ENCODE data around the gene LKAAEAR1. TPM values are rescaled to one million over a fixed set of nuclear protein-coding genes. Genes with fewer than 3 reads are reported as not detected.

The LKAAEAR1 gene
- total and polyA plus RNA-seq, 12 donors: 0.12 TPM; not detected in 11

DNA sequence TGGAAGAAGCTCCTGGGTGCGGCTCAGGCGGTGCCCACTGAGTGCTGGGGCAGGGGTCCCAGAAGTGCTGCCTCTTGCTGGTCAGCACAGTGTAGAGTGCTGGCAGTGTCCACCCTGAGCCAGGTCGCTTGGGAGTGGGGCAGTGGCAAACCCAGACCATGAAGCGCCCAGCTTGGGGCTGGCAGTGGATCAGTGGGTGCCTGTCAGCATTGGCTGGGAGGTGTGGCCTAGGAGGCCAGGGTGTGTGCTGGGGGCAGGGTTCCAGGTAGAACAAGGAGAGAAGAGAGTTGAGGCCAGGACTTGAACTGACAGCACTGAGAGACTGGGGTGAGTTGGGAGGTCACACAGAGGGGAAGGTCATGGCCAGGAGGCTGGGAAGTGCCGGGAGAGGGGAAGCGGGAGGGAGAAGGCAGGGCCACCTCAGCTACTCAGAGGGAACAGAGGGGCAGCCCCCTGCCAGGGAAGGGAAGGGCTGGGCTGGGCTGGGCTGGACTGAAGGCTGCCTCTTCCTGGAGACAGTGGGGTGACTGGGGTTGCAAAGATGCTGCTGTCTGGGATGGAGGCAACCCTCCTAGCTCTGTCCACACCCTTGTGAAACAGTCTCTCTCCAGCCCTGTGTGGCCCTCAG is 17.1 kb downstream of the LKAAEAR1 start:
- Histone ChIP-seq H3K9me3 (no peaks in the 10 kb centered on the region), H3K36me3 (peaks cover 0 to 22% (median 0%) of the 10 kb centered on the region in 9 donors), H3K27ac (no peak overlapping the region), H3K4me1 (peaks cover 5 to 45% (median 24%) of the 10 kb centered on the region in 9 donors), H3K27me3 (no peaks in the 10 kb centered on the region), H3K4me3 (no peak overlapping the region)
- WGBS, 2 donors: 71 to 77% methylated on average over 6 of the region's 6 CpGs
- intact Hi-C loops (cut with DNase I): loop anchor here in 1 of 10 donors (5.0 kb wide), 1 partner anchor 85 kb away; the partner anchor contains the start of gene PRPF6
- ATAC-seq: no peak
- no peak for DNase-seq
- TF ChIP-seq, protein P1, sequence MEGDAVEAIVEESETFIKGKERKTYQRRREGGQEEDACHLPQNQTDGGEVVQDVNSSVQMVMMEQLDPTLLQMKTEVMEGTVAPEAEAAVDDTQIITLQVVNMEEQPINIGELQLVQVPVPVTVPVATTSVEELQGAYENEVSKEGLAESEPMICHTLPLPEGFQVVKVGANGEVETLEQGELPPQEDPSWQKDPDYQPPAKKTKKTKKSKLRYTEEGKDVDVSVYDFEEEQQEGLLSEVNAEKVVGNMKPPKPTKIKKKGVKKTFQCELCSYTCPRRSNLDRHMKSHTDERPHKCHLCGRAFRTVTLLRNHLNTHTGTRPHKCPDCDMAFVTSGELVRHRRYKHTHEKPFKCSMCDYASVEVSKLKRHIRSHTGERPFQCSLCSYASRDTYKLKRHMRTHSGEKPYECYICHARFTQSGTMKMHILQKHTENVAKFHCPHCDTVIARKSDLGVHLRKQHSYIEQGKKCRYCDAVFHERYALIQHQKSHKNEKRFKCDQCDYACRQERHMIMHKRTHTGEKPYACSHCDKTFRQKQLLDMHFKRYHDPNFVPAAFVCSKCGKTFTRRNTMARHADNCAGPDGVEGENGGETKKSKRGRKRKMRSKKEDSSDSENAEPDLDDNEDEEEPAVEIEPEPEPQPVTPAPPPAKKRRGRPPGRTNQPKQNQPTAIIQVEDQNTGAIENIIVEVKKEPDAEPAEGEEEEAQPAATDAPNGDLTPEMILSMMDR (IDR thresholded peaks at IDR 0.05): no peak

DNA sequence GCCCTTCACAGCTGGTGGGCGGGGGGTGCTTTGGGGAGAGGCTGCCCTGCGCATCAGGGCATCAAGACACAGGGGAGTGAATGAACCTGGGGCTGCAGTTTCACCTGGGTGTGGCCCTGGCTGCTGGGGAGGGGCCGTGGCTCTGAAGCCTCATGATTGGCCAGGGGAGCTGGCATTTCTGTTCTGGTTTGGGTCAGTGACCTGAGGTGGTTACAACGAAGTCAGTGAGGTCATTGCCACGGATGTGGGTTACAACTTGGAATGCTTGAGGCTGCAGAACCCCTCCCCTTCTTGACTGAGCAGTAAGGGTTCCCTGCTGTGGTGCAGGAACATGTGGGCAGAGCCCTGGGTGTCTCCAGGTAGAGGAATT is 18.2 kb downstream of the LKAAEAR1 start:
- intact Hi-C loops (cut with DNase I): loop anchor here in 1 of 10 donors (5.0 kb wide), 1 partner anchor 84 kb away; the partner anchor contains the start of gene PRPF6
- DNase-seq: no peak
- TF ChIP-seq, protein P1 (IDR thresholded peaks at IDR 0.05): no peak

DNA sequence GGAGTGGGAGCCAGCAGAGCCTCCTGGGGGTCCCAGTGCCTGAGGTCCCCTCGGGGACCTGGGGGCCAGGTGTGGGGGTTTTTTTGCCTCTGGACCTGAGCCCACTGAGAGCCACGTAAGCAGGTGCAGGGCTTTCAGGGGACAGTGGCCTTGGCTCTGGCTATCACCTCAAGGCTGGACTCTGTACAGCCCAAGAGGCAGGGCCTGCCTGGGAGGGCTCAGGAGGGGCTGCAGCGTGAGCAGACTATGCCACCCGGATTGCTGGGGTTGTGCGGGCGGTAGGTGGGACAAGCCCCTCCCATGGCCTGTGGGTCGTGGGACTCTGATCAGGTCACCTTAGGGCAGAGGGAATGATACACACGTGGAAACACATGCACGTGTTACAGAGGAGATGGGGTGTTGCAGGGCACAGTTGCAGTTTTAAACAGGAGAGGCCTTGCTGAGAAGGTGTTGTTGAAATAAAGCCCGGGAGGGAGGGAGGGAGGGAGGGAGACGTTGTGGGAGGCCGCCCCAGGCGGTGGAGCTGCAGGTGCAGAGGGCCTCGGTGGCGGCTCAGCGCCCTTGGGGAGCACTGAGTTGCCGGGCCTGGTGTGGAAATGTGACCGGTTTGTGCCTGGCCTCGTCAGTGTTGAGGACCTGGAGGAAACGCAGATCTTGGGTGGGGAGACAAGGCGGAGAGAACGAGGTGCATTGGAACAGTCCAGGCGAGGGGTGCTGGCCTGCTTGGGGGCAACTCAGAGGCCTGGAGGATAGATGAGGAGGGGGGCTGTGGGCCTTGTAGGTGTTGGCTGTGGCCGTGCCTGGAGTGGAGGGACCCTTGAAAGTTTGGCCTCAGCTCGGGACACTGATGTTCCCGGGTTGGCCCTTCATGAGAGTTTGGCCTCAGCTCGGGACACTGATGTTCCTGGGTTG is 18.9 kb downstream of the LKAAEAR1 start:
- 60% methylated on average over 27 of the region's 27 CpGs for WGBS, 2 donors
- Histone ChIP-seq H3K36me3 (peaks cover 0 to 6% (median 0%) of the 10 kb centered on the region in 9 donors), H3K4me1 (peaks cover 5 to 46% (median 25%) of the 10 kb centered on the region in 9 donors), H3K27ac (no peak overlapping the region), H3K27me3 (no peaks in the 10 kb centered on the region), H3K4me3 (no peak overlapping the region), H3K9me3 (no peaks in the 10 kb centered on the region)
- intact Hi-C loops (cut with DNase I): loop anchor here in 1 of 10 donors (5.0 kb wide), 1 partner anchor 83 kb away; the partner anchor contains the start of gene PRPF6
- no peak for DNase-seq
- TF ChIP-seq, protein P1 (IDR thresholded peaks at IDR 0.05): no peak
- no peak for ATAC-seq

More for the DNA sequence above, 18.2 kb downstream of the LKAAEAR1 start:
- ATAC-seq: no peak
- 54 to 57% methylated on average over 5 of the region's 5 CpGs for WGBS, 2 donors
- Histone ChIP-seq H3K4me1 (peaks cover 5 to 46% (median 25%) of the 10 kb centered on the region in 9 donors), H3K27me3 (no peaks in the 10 kb centered on the region), H3K36me3 (peaks cover 0 to 12% (median 0%) of the 10 kb centered on the region in 9 donors), H3K4me3 (no peak overlapping the region), H3K27ac (no peak overlapping the region), H3K9me3 (no peaks in the 10 kb centered on the region)

DNA sequence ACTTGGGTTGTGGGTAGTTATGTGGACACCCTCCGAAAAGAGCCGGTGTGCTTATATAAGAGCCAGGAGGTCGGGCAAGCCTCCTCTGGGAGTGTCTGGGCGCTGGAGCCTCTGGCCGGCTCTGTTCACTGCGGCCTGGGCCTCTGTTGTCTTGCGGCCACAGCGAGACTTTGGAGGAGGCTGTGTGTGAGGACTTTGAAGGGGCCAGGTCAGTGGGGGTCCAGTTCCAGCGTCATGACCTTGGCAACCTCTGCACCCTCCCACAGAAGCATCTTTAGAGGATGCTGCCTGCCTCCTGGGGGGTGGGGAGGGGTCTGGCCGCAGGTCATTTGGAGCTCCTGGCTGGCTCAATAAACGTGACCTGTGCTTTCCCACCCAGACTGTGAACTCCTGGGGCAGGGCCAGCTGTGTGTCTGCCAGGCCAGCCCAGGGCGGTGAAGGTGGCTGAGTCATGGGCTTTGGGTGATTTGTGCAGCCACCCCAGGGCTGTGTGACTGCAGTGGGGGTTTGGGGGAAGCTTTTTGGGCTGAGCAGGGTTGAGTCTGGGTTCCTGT is 20.0 kb downstream of the LKAAEAR1 start:
- DNase-seq (no peak), ATAC-seq (peak in 3 of 8 donors; percentile 8 to 20 (median 19))
- 32 to 37% methylated on average over 12 of the region's 12 CpGs for WGBS, 2 donors
- no peaks in the 10 kb centered on the region for H3K27me3 ChIP-seq
- TF ChIP-seq, protein P1 (IDR thresholded peaks at IDR 0.05): no peak
- peak overlapping the region in 8 of 10 donors; percentile 49 to 92 (median 89) for H3K27ac ChIP-seq
- intact Hi-C loops (cut with DNase I): no loop called here
- H3K4me1 ChIP-seq: peaks cover 5 to 46% (median 25%) of the 10 kb centered on the region in 9 donors
- H3K9me3 ChIP-seq: no peaks in the 10 kb centered on the region
- H3K4me3 ChIP-seq: peak overlapping the region in 9 of 10 donors; percentile 77 to 100 (median 94)
- peaks cover 0 to 2% (median 0%) of the 10 kb centered on the region in 9 donors for H3K36me3 ChIP-seq

All from heart right ventricle (tissue), 16 donors.